ENCODE results near the gene PLA2G6.

DNA sequence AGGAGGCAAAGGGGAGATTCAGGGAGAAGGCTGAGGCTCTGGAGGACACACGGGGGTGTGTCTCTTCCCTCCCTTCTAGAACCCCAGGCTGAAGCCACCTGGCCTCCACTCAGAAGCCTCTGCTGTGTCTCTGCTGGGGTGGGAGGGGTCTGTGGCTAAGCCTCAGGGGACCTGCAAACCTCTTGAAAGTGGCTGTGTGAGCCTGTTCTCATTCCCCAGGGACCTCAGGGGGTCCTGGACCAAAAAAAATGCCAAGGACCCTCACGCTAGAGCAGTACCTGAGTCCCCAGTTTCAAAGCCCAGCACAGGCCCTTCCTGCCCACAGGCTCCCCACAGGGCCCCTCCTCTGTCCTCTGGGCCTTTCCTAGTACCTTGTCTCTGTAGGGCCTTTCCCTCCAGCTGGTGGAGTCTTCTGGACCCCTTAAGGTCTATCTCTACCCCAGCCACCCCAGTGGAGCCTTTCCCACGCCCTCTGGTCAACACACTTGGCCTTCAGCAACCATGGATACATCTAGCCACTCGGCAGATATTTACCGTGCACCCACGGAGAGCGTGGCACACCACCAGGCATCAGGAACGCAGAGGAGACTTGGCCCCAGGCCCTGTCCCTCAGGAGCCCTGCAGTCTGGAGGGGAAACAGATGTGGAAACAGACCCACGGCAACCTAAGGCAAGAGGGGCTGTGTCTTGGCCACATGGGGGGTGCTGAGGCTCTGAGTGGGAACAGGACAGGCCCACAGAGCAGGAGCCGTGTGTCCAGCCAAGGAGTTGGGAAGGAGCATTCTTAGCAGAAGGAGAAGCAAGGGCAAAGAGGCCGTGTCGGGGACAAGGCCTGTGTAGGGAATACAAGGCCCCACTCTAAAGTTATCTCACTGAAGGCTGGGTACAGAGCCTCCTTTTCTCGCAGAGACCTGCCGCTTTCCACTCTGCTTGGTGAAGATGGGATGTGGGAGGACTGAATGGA, 18.5 kb downstream of the PLA2G6 start:
- TF ChIP-seq, protein P1, sequence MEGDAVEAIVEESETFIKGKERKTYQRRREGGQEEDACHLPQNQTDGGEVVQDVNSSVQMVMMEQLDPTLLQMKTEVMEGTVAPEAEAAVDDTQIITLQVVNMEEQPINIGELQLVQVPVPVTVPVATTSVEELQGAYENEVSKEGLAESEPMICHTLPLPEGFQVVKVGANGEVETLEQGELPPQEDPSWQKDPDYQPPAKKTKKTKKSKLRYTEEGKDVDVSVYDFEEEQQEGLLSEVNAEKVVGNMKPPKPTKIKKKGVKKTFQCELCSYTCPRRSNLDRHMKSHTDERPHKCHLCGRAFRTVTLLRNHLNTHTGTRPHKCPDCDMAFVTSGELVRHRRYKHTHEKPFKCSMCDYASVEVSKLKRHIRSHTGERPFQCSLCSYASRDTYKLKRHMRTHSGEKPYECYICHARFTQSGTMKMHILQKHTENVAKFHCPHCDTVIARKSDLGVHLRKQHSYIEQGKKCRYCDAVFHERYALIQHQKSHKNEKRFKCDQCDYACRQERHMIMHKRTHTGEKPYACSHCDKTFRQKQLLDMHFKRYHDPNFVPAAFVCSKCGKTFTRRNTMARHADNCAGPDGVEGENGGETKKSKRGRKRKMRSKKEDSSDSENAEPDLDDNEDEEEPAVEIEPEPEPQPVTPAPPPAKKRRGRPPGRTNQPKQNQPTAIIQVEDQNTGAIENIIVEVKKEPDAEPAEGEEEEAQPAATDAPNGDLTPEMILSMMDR (conservative IDR thresholded peaks at IDR 0.05; ENCODE audit: low read length) = no peak
- TF ChIP-seq EZH2phosphoT487 (IDR thresholded peaks at IDR 0.05; ENCODE audit: borderline replicate concordance, low read depth, low read length) = no peak

All from OCI-LY7 (cell line).